K562 (cell line): ENCODE data around the gene ISL1. TPM values are rescaled to one million over a fixed set of nuclear protein-coding genes. Genes with fewer than 3 reads are reported as not detected.

Source experiments
- ATAC-seq: fragments of 200-7000 bp; cut with Tn5 transposase; 3 replicates; pipeline ENCODE4 v1.9.1; 2020; ENCODE audit warnings: moderate library complexity
- BruUV-seq: library from RNA; stranded (reverse); fragments of 400-500 nt; replicated peaks from 2 replicates; lab custom pipeline; 2021; lab: Mats Ljungman, UMichigan
- CTCF ChIA-PET: fragments of 300-600 bp; formaldehyde crosslinking; extraction: SDS; loops from one replicate; lab custom pipeline; 2021; ENCODE audit warnings: low intra/inter-chr PET ratio; lab: Yijun Ruan, JAX
- POLR2A ChIA-PET: fragments of 300-600, 350-650 bp; sonication (Branson Sonifier 250); formaldehyde crosslinking; extraction: SDS; loops from one replicate; lab custom pipeline; 2021; ENCODE audit warnings: antibody characterized with exemption, inconsistent platforms; lab: Yijun Ruan, JAX
- DNase-seq, 4 experiments: peaks; one replicate each; pipeline versions ENCODE4 v3.0.0 to v3.0.0-alpha.2; 2011 to 2018; ENCODE audit warnings: low spot score in 3 of 4, mixed read lengths in 3 of 4; ENCODE audit errors: extremely low read depth in 1 of 4
- FAIRE-seq: peaks from 2 replicates; lab custom pipeline; 2011; peaks lifted over from hg19 to GRCh38; lab: Jason Lieb, UNC
- H2AFZ ChIP-seq: 2 replicates; pipeline ENCODE4 v1.6.0; 2011; ENCODE audit warnings: low read depth, low read length, control low read depth, inconsistent platforms
- H3K27ac ChIP-seq: fragments of 200-600 bp; 3 replicates; pipeline ENCODE4 v1.8.0; 2011; ENCODE audit warnings: low read depth, mild to moderate bottlenecking, control low read depth, inconsistent platforms, low read length, moderate library complexity, mixed read lengths; ENCODE audit errors: extremely low read depth
- H3K27me3 ChIP-seq, 2 experiments: fragments of 300-600 bp in 1 of 2; 2 replicates in 1 of 2; 3 replicates in 1 of 2; pipeline versions ENCODE4 v1.6.0 to v1.8.0; 2011; ENCODE audit warnings: inconsistent platforms in 2 of 2, low read length in 2 of 2, mild to moderate bottlenecking in 1 of 2, mixed read lengths in 1 of 2, moderate library complexity in 1 of 2; ENCODE audit not compliant: control insufficient read depth in 2 of 2, insufficient read depth in 2 of 2
- H3K36me3 ChIP-seq: fragments of 300-600 bp; 3 replicates; pipeline ENCODE4 v1.8.0; 2011; ENCODE audit warnings: mild to moderate bottlenecking, low read length, inconsistent platforms; ENCODE audit not compliant: control insufficient read depth, insufficient read depth
- H3K4me1 ChIP-seq, 2 experiments: fragments of 200-600 bp in 1 of 2; replicated peaks in 1 of 2; 2 replicates in 1 of 2; 3 replicates in 1 of 2; pipeline versions ENCODE4 v1.5.1 to v1.8.0; 2011; ENCODE audit warnings: inconsistent platforms in 2 of 2, low read length in 2 of 2, mild to moderate bottlenecking in 1 of 2, mixed read lengths in 1 of 2, moderate library complexity in 1 of 2; ENCODE audit not compliant: control insufficient read depth in 2 of 2, insufficient read depth in 2 of 2
- H3K4me2 ChIP-seq: 2 replicates; pipeline ENCODE4 v1.6.1; 2011; ENCODE audit warnings: low read length, control low read depth, inconsistent platforms, mixed read lengths; ENCODE audit not compliant: insufficient read depth
- H3K4me3 ChIP-seq: fragments of 200-600 bp; sonication (generic), shearing (Covaris generic); 2 replicates; pipeline ENCODE4 v1.5.1; 2016; ENCODE audit warnings: control low read depth, inconsistent platforms
- H3K79me2 ChIP-seq: fragments of 200-600 bp; 3 replicates; pipeline ENCODE4 v1.8.0; 2011; ENCODE audit warnings: low read length, inconsistent platforms; ENCODE audit not compliant: control insufficient read depth, insufficient read depth
- H3K9ac ChIP-seq, 2 experiments: 2 replicates each; pipeline versions ENCODE4 v1.6.0 to v1.6.1; 2011; ENCODE audit warnings: low read depth in 2 of 2, low read length in 2 of 2, control low read depth in 1 of 2, inconsistent platforms in 1 of 2, mild to moderate bottlenecking in 1 of 2, mixed read lengths in 1 of 2; ENCODE audit not compliant: insufficient read depth in 1 of 2
- H3K9me1 ChIP-seq: one replicate; pipeline ENCODE4 v1.6.0; 2011; ENCODE audit warnings: inconsistent platforms, mild to moderate bottlenecking, low read length, moderate library complexity; ENCODE audit not compliant: control insufficient read depth, insufficient read depth
- H3K9me3 ChIP-seq: replicated peaks from 2 replicates; pipeline ENCODE4 v1.5.1; 2011; ENCODE audit warnings: low read depth, low read length, inconsistent platforms; ENCODE audit not compliant: control insufficient read depth, insufficient read depth
- H4K20me1 ChIP-seq: replicated peaks from 2 replicates; pipeline ENCODE4 v1.6.1; 2011; ENCODE audit warnings: low read length, inconsistent platforms, mixed read lengths; ENCODE audit not compliant: control insufficient read depth, insufficient read depth
- CREB3 ChIP-seq: fragments of 450-650 bp; conservative IDR thresholded peaks from 2 replicates; pipeline ENCODE4 v1.6.1; 2016; ENCODE audit warnings: missing genetic modification characterization, low read depth, mild to moderate bottlenecking, missing compliant biosample characterization, moderate library complexity
- RAD51 ChIP-seq: fragments of 450-650 bp; IDR thresholded peaks from 2 replicates; pipeline ENCODE4 v1.7.1; 2016; ENCODE audit warnings: low read depth, mild to moderate bottlenecking, borderline replicate concordance
- STAT5B ChIP-seq: fragments of 250-450 bp; sonication (Bioruptor Pico); IDR thresholded peaks from 2 replicates; pipeline ENCODE4 v1.8.0; 2021; ENCODE audit warnings: mild to moderate bottlenecking, inconsistent platforms
- WGBS: fragments of 100-300 bp; shearing (Covaris generic); methylation state at CpG from one replicate; pipeline ENCODE4 v1.1.6; 2016; ENCODE audit warnings: low coverage, mixed read lengths; ENCODE audit not compliant: insufficient coverage; ENCODE audit errors: missing lambda C conversion rate; 5-methylcytosine and 5-hydroxymethylcytosine counted together
- in situ Hi-C: fragments of 300-500 bp; cut with MboI; formaldehyde crosslinking; loops from 4 replicates; pipeline ENCODE4 v1.15.0; 2018; ENCODE audit warnings: inconsistent platforms, mixed read lengths
- intact Hi-C: fragments of 100-400 bp; cut with micrococcal nuclease; formaldehyde crosslinking; loops from 2 replicates; pipeline ENCODE4 v1.14.2; 2022
- polyA plus RNA-seq, 8 experiments: library from polyadenylated mRNA; depleted of rRNA in 4 of 8; stranded (reverse) in 5 of 8; unstranded in 3 of 8; fragments of >200 nt; fragmentation: Nextera tagmentation in 2 of 8; fragmentation: Illumina TruSeq in 1 of 8; extraction: Ambion mirVana in 2 of 8; extraction: Trizol in 1 of 8; gene quantifications; 2 replicates each; pipeline versions ENCODE4 v1.2.1 to v1.2.3, GENCODE V29; 2011 to 2014; ENCODE audit warnings: inconsistent platforms in 1 of 8, missing spikeins in 1 of 8
- total RNA-seq, 7 experiments: library from RNA; depleted of rRNA in 6 of 7; stranded (reverse); fragments of >200 nt in 6 of 7; fragmentation: Illumina TruSeq in 2 of 7; extraction: Trizol in 2 of 7; gene quantifications; 2 replicates each; pipeline versions ENCODE4 v1.2.1 to v1.2.3, GENCODE V29; 2011 to 2021; ENCODE audit warnings: low replicate concordance in 1 of 7

ISL1 gene
- total and polyA plus RNA-seq, 9 of the 15 experiments (the other 6 are each of a cell fraction or from before 2014, with no cell fraction given), result not detected

GRCh38 chr5:51395666-51396356 lies 12.6 kb downstream of the ISL1 start:
- no TSS peak for BruUV-seq
- Histone ChIP-seq H3K4me1 (peaks cover 0 to 6% of the 10 kb centered on the region in 2 experiments; a peak in 1 of 5 replicates), H3K9me1 (no peaks in the 10 kb centered on the region), H3K9ac (no peak overlapping the region), H3K27ac (no peak overlapping the region), H3K4me2 (no peak overlapping the region)
- FAIRE-seq, result no peak
- in situ Hi-C loops, result loop anchor here (25.0 kb wide), 1 partner anchor 1266 kb away; no protein-coding TSS in a partner anchor
- WGBS, result under 1% methylated on average over 10 of the region's 10 CpGs
- TF ChIP-seq CREB3 (tag) (no peak), RAD51 (no peak), STAT5B (no peak)
- TF ChIP-seq, all 486 proteins: peak for 0
- Histone ChIP-seq H4K20me1 (no peaks in the 10 kb centered on the region), H3K9me3 (no peaks in the 10 kb centered on the region), H3K4me3 (no peak overlapping the region), H2AFZ (no peak overlapping the region), H3K27me3 (no peaks in the 10 kb centered on the region; a peak in 1 of 5 replicates), H3K79me2 (no peaks in the 10 kb centered on the region), H3K36me3 (no peaks in the 10 kb centered on the region)
- CTCF ChIA-PET, result no interaction called here
- POLR2A ChIA-PET, result no interaction called here
- intact Hi-C loops, result loop anchor here (2.0 kb wide), 1 partner anchor 29 kb away; no protein-coding TSS in a partner anchor
- ATAC-seq (no peak), DNase-seq (no peak)
